Fibroblast of mammary gland (primary cell): ENCODE measurements around the gene FHL3.
A peak's percentile ranks its signal among the peaks of the same experiment; 100 is the strongest.

Experiments
- DNase-seq: peaks from one replicate; pipeline ENCODE4 v3.0.0-alpha.2; 2010; ENCODE audit warnings: low read depth
- H3K4me3 ChIP-seq: 2 replicates; pipeline ENCODE4 v1.5.1; 2011; ENCODE audit warnings: low read depth, mild to moderate bottlenecking, low read length, moderate library complexity; ENCODE audit not compliant: control insufficient read depth
- CTCF ChIP-seq: conservative IDR thresholded peaks from 2 replicates; pipeline ENCODE4 v1.5.1; 2011; ENCODE audit warnings: low read depth, low read length, inconsistent platforms; ENCODE audit not compliant: control insufficient read depth, insufficient read depth

The FHL3 gene

GRCh38 chr1:38026592-38027200 is 21.4 kb upstream of the FHL3 start:
- DNase-seq: peak; percentile 61
- no peak overlapping the region for H3K4me3 ChIP-seq
- peak; percentile 73 for TF ChIP-seq CTCF

- DNase-seq: no peak
- no peak for TF ChIP-seq CTCF
Measured at GRCh38 chr1:38025664-38026063, 20.4 kb upstream of the FHL3 start.

GRCh38 chr1:38025233-38025632 is 19.9 kb upstream of the FHL3 start:
- H3K4me3 ChIP-seq: no peak overlapping the region
- no peak for DNase-seq
- TF ChIP-seq CTCF: no peak

More at GRCh38 chr1:38025664-38026063, 20.4 kb upstream of the FHL3 start:
- H3K4me3 ChIP-seq: no peak overlapping the region

DNA sequence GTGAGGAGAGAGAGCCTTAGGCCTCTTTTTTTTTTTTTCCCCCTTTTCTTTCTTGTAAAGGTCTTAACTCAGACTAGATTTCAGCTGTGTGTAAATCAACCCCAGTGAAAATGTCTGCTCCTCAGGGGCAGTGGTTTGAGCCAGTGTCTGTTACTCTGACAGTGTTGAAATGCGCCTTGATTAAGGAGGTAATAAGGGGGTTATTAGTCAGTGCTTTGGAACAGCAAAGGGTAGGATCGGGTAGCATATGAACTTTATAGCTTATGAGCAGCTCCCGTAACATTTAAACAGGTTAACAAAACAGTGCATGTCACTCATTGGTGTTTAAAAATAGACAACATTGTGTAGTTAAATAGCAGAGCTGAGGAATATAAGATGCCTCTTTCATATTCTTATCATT is 17.5 kb upstream of the FHL3 start:
- DNase-seq: no peak
- no peak overlapping the region for H3K4me3 ChIP-seq
- TF ChIP-seq CTCF: no peak

GRCh38 chr1:38021969-38022368 is 16.7 kb upstream of the FHL3 start:
- no peak for DNase-seq
- no peak overlapping the region for H3K4me3 ChIP-seq
- no peak for TF ChIP-seq CTCF

GRCh38 chr1:38020396-38020795 is 15.1 kb upstream of the FHL3 start:
- H3K4me3 ChIP-seq: no peak overlapping the region

More at GRCh38 chr1:38020396-38020795, 15.1 kb upstream of the FHL3 start:
- no peak for TF ChIP-seq CTCF
- no peak for DNase-seq
